Fibroblast of the aortic adventitia (primary cell): ENCODE data around the gene MPPE1. TPM values are rescaled to one million over a fixed set of nuclear protein-coding genes. Genes with fewer than 3 reads are reported as not detected.
A peak's percentile ranks its signal among the peaks of the same experiment; 100 is the strongest.

Experiments
- DNase-seq: peaks from one replicate; pipeline ENCODE4 v3.0.0-alpha.2; 2010; ENCODE audit warnings: low read depth
- H3K4me3 ChIP-seq: 2 replicates; pipeline ENCODE4 v1.5.1; 2011; ENCODE audit warnings: low read depth, mild to moderate bottlenecking, control low read depth, low read length, moderate library complexity
- CTCF ChIP-seq: IDR thresholded peaks from 2 replicates; pipeline ENCODE4 v1.5.1; 2011; ENCODE audit warnings: mild to moderate bottlenecking, low read length, control low read depth, inconsistent platforms; ENCODE audit not compliant: insufficient read depth
- total RNA-seq: library from RNA; depleted of rRNA; stranded (reverse); fragments of >200 nt; gene quantifications from 2 replicates; pipeline ENCODE4 v1.2.3, GENCODE V29; 2012; ENCODE audit warnings: low replicate concordance

The MPPE1 gene
- total RNA-seq, 1 donor = 24.0 TPM

- no peak overlapping the region for H3K4me3 ChIP-seq
- TF ChIP-seq CTCF = no peak
- no peak for DNase-seq
Observed at GRCh38 chr18:11882636-11883035, 25.5 kb downstream of the MPPE1 start.

- no peak for TF ChIP-seq CTCF
- DNase-seq = no peak
- no peak overlapping the region for H3K4me3 ChIP-seq
Observed at GRCh38 chr18:11880586-11881304, 27.4 kb downstream of the MPPE1 start.

GRCh38 chr18:11877497-11878135 is 30.5 kb downstream of the MPPE1 start:
- TF ChIP-seq CTCF = no peak
- no peak overlapping the region for H3K4me3 ChIP-seq
- no peak for DNase-seq

GRCh38 chr18:11874676-11875075 is 33.4 kb downstream of the MPPE1 start:
- no peak for TF ChIP-seq CTCF
- DNase-seq = no peak
- H3K4me3 ChIP-seq = no peak overlapping the region

- no peak for TF ChIP-seq CTCF
- no peak overlapping the region for H3K4me3 ChIP-seq
- DNase-seq = no peak
Observed at GRCh38 chr18:11873670-11874340, 34.3 kb downstream of the MPPE1 start.

GRCh38 chr18:11872479-11873136 is 35.5 kb downstream of the MPPE1 start:
- peak; percentile 52 for DNase-seq

More at GRCh38 chr18:11872479-11873136, 35.5 kb downstream of the MPPE1 start:
- no peak overlapping the region for H3K4me3 ChIP-seq
- TF ChIP-seq CTCF = peak; percentile 42
